HEK293 (cell line): ENCODE results near the gene DNMBP.

Experiments
- RBAK ChIP-seq: fragments of 450-650 bp; formaldehyde crosslinking; IDR thresholded peaks from 2 replicates; pipeline ENCODE4 v1.5.1; 2016; ENCODE audit warnings: missing biosample characterization, missing genetic modification characterization
- TCF7L2 ChIP-seq: IDR thresholded peaks from 2 replicates; pipeline ENCODE4 v1.6.1; 2011; ENCODE audit warnings: low read depth, mild to moderate bottlenecking, inconsistent platforms, low read length, moderate library complexity, borderline replicate concordance
- YY1 ChIP-seq: fragments of 450-650 bp; formaldehyde crosslinking; IDR thresholded peaks from 2 replicates; pipeline ENCODE4 v1.5.1; 2018; ENCODE audit warnings: missing biosample characterization, missing genetic modification characterization
- ZBTB17 ChIP-seq: fragments of 450-650 bp; formaldehyde crosslinking; IDR thresholded peaks from 2 replicates; pipeline ENCODE4 v1.5.1; 2016; ENCODE audit warnings: missing biosample characterization, missing genetic modification characterization
- ZNF121 ChIP-seq: fragments of 450-650 bp; formaldehyde crosslinking; IDR thresholded peaks from 2 replicates; pipeline ENCODE4 v1.5.1; 2016; ENCODE audit warnings: missing biosample characterization, missing genetic modification characterization
- ZNF544 ChIP-seq: fragments of 450-650 bp; formaldehyde crosslinking; IDR thresholded peaks from 2 replicates; pipeline ENCODE4 v1.5.0; 2017; ENCODE audit warnings: missing biosample characterization, missing genetic modification characterization
- ZNF776 ChIP-seq: fragments of 450-650 bp; formaldehyde crosslinking; IDR thresholded peaks from 2 replicates; pipeline ENCODE4 v1.5.0; 2017; ENCODE audit warnings: missing biosample characterization, missing genetic modification characterization, borderline replicate concordance
- ZNF843 ChIP-seq: fragments of 450-650 bp; formaldehyde crosslinking; IDR thresholded peaks from 2 replicates; pipeline ENCODE4 v1.5.1; 2016; ENCODE audit warnings: missing biosample characterization, missing genetic modification characterization
- TF ChIP-seq, protein P1 (sequence below): fragments of 450-650 bp; formaldehyde crosslinking; IDR thresholded peaks from 2 replicates; pipeline ENCODE4 v1.5.1; 2016; ENCODE audit warnings: missing biosample characterization, missing genetic modification characterization
- TF ChIP-seq, protein P2 (sequence below): fragments of 450-650 bp; formaldehyde crosslinking; IDR thresholded peaks from 2 replicates; pipeline ENCODE4 v1.5.1; 2016; ENCODE audit warnings: missing biosample characterization, missing genetic modification characterization, low read depth
- TF ChIP-seq, protein P3 (sequence below): fragments of 450-650 bp; formaldehyde crosslinking; IDR thresholded peaks from 2 replicates; pipeline ENCODE4 v1.5.1; 2016; ENCODE audit warnings: missing biosample characterization, missing genetic modification characterization, borderline replicate concordance

- TF ChIP-seq, protein P1, sequence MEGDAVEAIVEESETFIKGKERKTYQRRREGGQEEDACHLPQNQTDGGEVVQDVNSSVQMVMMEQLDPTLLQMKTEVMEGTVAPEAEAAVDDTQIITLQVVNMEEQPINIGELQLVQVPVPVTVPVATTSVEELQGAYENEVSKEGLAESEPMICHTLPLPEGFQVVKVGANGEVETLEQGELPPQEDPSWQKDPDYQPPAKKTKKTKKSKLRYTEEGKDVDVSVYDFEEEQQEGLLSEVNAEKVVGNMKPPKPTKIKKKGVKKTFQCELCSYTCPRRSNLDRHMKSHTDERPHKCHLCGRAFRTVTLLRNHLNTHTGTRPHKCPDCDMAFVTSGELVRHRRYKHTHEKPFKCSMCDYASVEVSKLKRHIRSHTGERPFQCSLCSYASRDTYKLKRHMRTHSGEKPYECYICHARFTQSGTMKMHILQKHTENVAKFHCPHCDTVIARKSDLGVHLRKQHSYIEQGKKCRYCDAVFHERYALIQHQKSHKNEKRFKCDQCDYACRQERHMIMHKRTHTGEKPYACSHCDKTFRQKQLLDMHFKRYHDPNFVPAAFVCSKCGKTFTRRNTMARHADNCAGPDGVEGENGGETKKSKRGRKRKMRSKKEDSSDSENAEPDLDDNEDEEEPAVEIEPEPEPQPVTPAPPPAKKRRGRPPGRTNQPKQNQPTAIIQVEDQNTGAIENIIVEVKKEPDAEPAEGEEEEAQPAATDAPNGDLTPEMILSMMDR (tag by site-specific recombination) = no peak
- TF ChIP-seq ZNF544 (tag by site-specific recombination) (no peak), YY1 (no peak), ZNF843 (tag by site-specific recombination) (no peak), RBAK (no peak), TCF7L2 (no peak), ZBTB17 (no peak), ZNF121 (tag by site-specific recombination) (no peak), ZNF776 (no peak)
- TF ChIP-seq, protein P2, sequence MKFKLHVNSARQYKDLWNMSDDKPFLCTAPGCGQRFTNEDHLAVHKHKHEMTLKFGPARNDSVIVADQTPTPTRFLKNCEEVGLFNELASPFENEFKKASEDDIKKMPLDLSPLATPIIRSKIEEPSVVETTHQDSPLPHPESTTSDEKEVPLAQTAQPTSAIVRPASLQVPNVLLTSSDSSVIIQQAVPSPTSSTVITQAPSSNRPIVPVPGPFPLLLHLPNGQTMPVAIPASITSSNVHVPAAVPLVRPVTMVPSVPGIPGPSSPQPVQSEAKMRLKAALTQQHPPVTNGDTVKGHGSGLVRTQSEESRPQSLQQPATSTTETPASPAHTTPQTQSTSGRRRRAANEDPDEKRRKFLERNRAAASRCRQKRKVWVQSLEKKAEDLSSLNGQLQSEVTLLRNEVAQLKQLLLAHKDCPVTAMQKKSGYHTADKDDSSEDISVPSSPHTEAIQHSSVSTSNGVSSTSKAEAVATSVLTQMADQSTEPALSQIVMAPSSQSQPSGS (tag by site-specific recombination) = no peak
- TF ChIP-seq, protein P3, sequence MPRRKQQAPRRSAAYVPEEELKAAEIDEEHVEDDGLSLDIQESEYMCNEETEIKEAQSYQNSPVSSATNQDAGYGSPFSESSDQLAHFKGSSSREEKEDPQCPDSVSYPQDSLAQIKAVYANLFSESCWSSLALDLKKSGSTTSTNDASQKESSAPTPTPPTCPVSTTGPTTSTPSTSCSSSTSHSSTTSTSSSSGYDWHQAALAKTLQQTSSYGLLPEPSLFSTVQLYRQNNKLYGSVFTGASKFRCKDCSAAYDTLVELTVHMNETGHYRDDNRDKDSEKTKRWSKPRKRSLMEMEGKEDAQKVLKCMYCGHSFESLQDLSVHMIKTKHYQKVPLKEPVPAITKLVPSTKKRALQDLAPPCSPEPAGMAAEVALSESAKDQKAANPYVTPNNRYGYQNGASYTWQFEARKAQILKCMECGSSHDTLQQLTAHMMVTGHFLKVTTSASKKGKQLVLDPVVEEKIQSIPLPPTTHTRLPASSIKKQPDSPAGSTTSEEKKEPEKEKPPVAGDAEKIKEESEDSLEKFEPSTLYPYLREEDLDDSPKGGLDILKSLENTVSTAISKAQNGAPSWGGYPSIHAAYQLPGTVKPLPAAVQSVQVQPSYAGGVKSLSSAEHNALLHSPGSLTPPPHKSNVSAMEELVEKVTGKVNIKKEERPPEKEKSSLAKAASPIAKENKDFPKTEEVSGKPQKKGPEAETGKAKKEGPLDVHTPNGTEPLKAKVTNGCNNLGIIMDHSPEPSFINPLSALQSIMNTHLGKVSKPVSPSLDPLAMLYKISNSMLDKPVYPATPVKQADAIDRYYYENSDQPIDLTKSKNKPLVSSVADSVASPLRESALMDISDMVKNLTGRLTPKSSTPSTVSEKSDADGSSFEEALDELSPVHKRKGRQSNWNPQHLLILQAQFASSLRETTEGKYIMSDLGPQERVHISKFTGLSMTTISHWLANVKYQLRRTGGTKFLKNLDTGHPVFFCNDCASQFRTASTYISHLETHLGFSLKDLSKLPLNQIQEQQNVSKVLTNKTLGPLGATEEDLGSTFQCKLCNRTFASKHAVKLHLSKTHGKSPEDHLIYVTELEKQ (tag by site-specific recombination) = no peak
These were observed 89.3 kb downstream of the DNMBP start for GRCh38 chr10:99920486-99920885.
